GM18507 (cell line): ENCODE data around the gene PTPN1.

ENCODE experiments used
- DNase-seq: peaks from one replicate; pipeline ENCODE4 v3.0.0; 2011; ENCODE audit warnings: low read depth; ENCODE audit not compliant: insufficient read length; ENCODE audit errors: extremely low spot score
- FAIRE-seq: peaks from 2 replicates; lab custom pipeline; 2011; peaks lifted over from hg19 to GRCh38; lab: Jason Lieb, UNC

Gene PTPN1

DNA sequence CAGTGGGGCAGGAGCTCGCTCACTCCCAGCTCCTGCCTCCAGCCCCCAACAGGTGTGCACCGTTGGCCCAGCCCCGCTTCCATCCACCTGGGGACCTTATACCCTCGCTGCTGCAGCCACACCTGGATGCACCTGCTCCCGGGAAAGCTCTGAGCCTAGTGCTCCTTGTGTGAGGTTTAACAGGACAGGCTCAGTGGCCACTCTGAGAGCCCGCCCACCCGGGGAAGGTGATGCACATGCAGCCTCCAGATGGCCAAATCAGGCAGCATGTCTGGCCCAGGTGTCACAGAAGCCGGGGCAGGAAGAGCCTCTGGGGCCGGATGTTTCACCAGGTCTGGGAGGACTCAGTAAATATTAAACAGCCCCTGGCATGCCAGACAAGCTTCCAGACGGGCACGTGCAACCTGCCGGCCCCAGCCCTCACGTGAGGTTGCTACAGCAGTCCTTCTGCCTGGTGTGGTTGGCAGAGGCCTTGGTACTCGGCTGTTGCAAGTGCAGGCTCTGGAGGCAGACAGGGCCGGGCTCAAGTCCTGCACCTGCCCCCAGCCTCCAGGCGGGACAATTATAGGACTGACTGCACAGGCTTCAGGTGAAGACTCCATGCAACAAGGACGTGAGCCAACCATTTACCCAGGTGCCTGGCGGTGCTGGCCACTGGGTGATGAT lies 114.3 kb downstream of the PTPN1 start:
- DNase-seq: no peak
- FAIRE-seq: no peak

DNA sequence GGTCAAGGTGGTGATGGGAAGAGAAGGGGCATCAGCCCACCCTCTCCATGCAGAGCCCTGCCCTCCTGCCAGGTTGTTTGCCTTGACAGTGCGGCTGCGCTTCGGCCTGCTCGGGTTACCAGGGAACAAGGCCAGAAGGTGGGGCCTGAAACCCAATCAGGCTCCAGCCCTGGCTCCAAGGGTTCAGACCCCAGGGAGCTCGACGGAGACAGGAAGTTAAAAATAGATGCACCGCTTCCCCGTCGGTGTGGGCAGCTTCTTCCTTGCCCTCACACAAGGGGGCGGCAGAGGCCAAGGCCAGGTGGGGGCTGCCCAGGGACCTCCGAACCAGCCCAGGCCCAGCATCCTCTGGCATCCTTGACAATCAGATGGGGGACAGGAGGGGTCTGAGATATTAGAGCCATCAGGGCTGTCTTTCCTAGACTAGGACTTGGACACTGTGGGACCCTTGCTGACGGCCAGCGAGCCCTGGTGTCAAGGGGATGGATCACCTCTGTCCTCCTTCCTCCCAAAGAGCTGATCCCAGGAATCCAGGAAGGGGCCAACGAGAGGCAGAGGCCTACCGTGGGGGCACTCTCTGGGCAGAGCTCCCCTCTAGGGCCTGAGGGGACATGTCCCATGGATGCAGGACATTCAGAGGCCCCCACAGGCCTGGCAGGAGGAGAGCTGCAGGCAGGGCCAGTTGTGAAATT lies 115.9 kb downstream of the PTPN1 start:
- DNase-seq (no peak), FAIRE-seq (no peak)

DNA sequence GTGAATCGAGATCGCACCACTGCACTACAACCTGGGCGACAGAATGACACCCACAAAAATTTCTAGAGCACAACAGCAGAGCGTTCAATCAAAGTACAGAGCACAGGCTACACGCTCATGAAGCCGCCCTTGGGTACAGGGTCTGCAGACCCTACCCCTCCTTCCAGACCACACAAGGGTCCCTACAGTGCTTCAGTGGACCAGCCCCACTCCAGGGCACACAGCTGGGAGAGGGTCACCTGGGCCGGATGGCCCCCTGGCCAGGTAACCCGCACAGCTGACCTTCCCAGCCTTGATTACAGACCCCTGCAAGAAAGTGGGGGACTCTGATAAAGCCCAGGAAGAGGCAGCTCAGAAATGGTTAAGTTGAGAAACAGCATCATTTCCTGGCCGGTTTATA lies 117.6 kb downstream of the PTPN1 start:
- DNase-seq (no peak), FAIRE-seq (no peak)

DNA sequence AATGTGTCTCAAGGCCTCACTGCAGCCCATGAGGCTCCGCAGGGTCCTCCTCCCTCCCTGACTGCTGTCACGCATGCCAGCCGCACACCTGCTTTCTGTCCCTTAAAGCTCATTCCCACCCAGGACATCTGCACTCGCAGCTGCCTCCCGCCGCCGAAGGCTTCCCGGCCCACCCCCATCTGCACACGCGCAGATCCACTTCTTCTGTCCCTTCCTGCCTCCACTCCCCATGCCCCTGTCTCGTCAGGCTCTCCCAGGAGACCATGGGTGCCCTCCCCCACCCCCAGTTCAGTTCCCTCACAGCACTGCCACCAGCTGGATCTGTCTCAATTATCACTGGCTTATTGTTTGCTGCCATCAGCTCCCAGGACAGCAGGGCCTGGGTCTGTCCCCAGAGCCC lies 118.1 kb downstream of the PTPN1 start:
- DNase-seq (no peak), FAIRE-seq (no peak)

DNA sequence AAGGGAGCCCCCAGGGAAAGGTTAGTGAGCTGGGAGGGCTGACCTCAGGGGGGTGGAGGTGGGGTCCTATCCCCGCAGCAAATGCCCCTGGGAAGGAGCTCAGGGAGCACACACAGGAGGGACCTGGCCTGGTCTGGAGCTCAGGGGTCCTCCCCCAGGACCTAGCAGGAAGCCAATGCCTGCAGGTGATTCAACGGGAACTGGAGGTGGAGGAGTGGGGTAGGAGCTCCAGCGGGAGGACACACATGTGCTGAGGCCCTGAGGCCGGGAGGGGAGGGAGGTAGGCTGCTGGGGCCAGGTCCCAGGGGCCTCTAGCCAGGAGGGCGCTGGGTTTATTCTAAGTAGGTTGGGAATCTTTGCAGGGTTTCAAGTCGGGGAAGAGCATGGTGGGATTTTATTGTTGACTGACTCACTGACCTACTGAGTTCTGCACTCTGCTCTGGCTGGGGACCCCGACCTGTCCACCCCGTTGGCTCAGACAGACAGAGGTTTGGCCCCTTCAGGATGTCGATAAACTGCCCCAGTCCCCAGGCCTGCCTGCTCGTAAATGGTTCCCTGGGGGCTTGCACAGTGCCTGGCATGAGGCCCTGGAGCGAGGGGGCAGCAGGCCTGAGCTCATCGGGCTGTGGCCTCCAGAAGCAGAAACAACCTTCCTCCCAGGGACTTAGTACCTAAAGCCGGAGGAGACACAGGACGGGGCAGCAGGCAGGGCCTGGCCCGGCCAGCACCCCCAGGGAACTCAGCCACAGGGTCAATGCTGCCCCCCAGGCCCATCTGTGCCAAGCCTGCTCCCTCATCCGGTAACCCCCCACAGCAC lies 118.9 kb downstream of the PTPN1 start:
- DNase-seq: no peak
- no peak for FAIRE-seq

DNA sequence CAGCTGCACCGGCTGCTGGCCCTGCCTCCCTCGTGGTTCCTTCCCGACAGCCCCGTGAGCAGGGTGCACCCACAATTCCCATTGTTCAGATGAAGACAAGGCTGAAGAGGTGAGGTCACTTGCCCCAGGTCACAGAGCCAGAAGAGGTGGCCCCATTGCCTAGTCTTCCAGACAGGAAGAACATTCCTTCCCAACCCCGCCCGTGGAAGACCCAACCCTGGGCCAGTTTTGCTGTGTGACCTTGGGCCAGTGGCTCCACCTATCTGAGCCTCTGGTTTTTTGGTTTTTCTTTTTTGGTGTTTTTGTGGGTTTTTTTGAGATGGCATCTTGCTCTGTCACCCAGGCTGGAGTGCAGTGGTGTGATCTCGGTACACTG lies 119.5 kb downstream of the PTPN1 start:
- FAIRE-seq (no peak), DNase-seq (no peak)

DNA sequence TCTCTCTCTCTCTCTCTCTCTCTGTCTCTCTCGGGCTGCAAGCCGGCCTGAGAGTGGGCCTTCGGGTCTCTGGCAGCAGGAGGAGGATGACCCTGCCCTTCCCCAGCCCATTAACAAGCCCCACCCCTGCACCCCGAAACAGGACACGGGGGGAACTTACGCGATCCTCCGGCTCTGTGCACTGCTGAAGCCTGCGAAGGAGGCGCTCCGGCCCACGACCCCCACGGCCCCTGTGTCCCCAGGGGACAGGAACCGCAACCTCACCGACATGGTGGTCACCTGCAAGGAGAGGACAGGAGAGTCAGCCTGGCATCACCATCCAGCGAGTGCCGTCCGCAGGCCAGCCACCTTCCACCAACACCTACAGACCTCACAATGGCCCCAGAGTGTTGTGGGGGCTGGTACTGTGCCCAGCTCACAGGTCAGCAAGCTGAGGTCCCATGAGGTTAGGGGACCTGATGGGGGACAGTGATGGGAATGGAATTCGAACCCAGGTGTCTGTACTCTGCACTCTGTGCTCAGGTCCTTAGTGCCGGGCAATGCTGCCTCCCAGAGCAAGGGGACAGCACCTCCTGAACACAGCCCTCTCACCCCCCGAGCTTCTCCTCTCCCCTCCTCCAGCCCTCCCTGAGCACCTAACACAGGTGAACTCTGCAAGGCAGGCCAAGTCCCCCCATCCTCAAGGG lies 120.5 kb downstream of the PTPN1 start:
- no peak for FAIRE-seq

DNA sequence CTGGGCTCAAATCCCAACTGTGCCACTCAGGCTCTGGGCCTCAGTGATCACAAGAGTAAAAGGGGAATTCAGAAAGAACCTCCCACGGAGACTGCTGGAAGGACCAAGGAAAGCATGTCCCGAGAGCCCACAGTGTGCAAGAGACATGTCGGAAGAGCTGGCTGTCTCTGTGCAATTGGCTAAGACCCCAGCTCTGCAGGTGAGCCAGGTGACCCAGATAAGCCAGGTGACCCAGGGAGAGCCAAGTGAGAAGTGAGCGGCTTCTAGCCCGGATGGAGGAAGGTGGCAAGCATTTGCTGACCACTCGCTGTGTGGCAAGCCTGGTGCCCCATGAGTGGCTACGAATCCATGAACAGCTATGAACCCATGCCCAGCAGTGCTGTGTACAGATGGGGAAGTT lies 122.1 kb downstream of the PTPN1 start:
- no peak for DNase-seq
- FAIRE-seq: no peak

More for the DNA sequence above, 120.5 kb downstream of the PTPN1 start:
- no peak for DNase-seq

DNA sequence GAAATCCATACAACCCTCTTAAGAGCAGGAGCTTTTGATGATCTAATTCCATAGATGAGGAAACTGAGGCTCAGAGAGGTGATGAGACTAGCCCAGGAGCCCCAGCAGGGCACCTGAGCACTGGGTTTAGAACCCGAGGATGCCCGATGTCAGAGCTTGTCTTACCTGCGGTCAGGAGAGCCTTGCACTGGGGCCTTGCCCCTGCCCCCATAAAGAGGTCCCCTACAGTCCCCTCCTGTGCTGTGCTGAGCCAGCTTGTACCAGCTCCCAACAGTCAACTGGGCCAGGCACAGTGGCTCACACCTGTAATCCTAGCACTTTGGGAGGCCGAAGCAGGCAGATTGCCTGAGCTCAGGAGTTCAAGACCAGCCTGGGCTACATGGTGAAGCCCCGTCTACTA lies 122.5 kb downstream of the PTPN1 start:
- DNase-seq (no peak), FAIRE-seq (no peak)

DNA sequence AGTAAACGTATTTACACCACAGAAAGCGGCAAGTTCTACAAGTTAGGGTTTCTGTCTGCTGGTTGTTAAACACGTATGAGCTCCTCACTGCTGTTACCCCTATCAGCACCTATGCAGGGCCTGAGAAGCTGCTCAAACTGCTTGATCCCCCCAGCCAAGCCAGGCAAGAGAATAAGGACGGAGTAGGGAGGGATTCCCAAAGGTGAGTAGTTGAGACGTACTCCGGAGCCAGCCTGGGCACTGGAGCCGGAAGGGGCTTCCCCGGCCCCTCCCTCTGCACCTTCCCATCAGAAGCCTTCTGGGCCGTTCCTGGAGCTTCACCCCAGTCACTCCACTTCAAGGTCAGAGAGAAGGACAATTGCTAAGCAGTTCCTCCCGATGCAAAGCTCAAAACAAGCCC lies 123.2 kb downstream of the PTPN1 start:
- no peak for FAIRE-seq
- no peak for DNase-seq

DNA sequence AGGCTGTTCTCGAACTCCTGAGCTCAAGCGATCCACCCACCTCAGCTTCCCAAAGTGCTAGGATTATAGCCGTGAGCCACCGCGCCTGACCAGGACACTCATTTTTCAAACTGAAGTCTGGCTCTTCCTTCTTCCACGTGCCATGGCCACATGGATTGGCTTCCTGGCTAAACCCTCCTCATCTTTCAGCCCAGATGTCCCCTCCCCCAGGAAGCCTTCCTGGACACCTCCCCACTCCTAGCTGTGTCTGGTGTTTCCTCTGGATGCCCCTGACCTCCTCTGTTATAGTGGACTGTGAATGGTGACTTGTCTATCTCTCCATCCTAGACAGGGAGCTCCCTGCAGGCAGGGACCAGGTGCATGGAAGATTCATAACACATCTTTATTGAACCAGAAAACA lies 124.0 kb downstream of the PTPN1 start:
- no peak for FAIRE-seq
- no peak for DNase-seq
